HepG2 (cell line): ENCODE measurements around the gene MALT1. TPM values are rescaled to one million over a fixed set of nuclear protein-coding genes. Genes with fewer than 3 reads are reported as not detected.

Experiments used
- ATAC-seq: fragments of 200-7000 bp; cut with Tn5 transposase; 3 replicates; pipeline ENCODE4 v1.9.1; 2020; ENCODE audit warnings: mild to moderate bottlenecking, moderate library complexity
- BruUV-seq: library from RNA; stranded (reverse); fragments of 400-500 nt; replicated peaks from 2 replicates; lab custom pipeline; 2021; lab: Mats Ljungman, UMichigan
- CTCF ChIA-PET: fragments of 300-600 bp; formaldehyde crosslinking; extraction: SDS; loops from one replicate; lab custom pipeline; 2021; ENCODE audit warnings: low total read pairs, inconsistent platforms, low intra/inter-chr PET ratio; lab: Yijun Ruan, JAX
- POLR2A ChIA-PET: fragments of 350-600 bp; sonication (Branson Sonifier 250); formaldehyde crosslinking; loops from one replicate; lab custom pipeline; 2020; ENCODE audit warnings: antibody characterized with exemption, inconsistent platforms; lab: Yijun Ruan, JAX
- DNase-seq: peaks from one replicate; pipeline ENCODE4 v3.0.0-alpha.2; 2015; ENCODE audit warnings: low spot score
- FAIRE-seq: peaks from 3 replicates; lab custom pipeline; 2011; peaks lifted over from hg19 to GRCh38; lab: Jason Lieb, UNC
- H2AFZ ChIP-seq: one replicate; pipeline ENCODE4 v1.6.1; 2011; ENCODE audit warnings: low read length, inconsistent platforms
- H3K27ac ChIP-seq: fragments of 300-600 bp; 3 replicates; pipeline ENCODE4 v1.8.0; 2011; ENCODE audit warnings: mixed run types, mild to moderate bottlenecking, mixed read lengths, low read length, inconsistent platforms; ENCODE audit not compliant: insufficient read depth; ENCODE audit errors: extremely low read length
- H3K27me3 ChIP-seq, 2 experiments: fragments of 200-600 bp in 1 of 2; 2 replicates in 1 of 2; 3 replicates in 1 of 2; pipeline versions ENCODE4 v1.6.0 to v1.8.0; 2011; ENCODE audit warnings: low read length in 2 of 2, mild to moderate bottlenecking in 2 of 2, moderate library complexity in 2 of 2, inconsistent platforms in 1 of 2; ENCODE audit not compliant: insufficient read depth in 2 of 2, control insufficient read depth in 1 of 2
- H3K36me3 ChIP-seq, 2 experiments: fragments of 200-600 bp in 1 of 2; replicated peaks in 1 of 2; 2 replicates in 1 of 2; 3 replicates in 1 of 2; pipeline versions ENCODE4 v1.5.1 to v1.8.0; 2011; ENCODE audit warnings: low read length in 2 of 2, inconsistent platforms in 1 of 2; ENCODE audit not compliant: insufficient read depth in 2 of 2, control insufficient read depth in 1 of 2
- H3K4me1 ChIP-seq: 2 replicates; pipeline ENCODE4 v1.5.1; 2012; ENCODE audit warnings: low read length, inconsistent platforms; ENCODE audit not compliant: insufficient read depth
- H3K4me2 ChIP-seq: 2 replicates; pipeline ENCODE4 v1.6.0; 2011; ENCODE audit warnings: low read depth, low read length, inconsistent platforms
- H3K4me3 ChIP-seq, 3 experiments: fragments of 200-600 bp in 1 of 3; sonication (generic), shearing (Covaris generic) in 1 of 3; replicated peaks in 1 of 3; 2 replicates each; pipeline ENCODE4 v1.5.1; 2011 to 2016; ENCODE audit warnings: low read length in 3 of 3, inconsistent platforms in 2 of 3, low read depth in 2 of 3, mild to moderate bottlenecking in 2 of 3, control low read depth in 1 of 3, mixed read lengths in 1 of 3; ENCODE audit not compliant: insufficient read depth in 1 of 3
- H3K79me2 ChIP-seq: one replicate; pipeline ENCODE4 v1.6.1; 2011; ENCODE audit warnings: low read length, inconsistent platforms; ENCODE audit not compliant: insufficient read depth
- H3K9ac ChIP-seq: 2 replicates; pipeline ENCODE4 v1.6.0; 2011; ENCODE audit warnings: mild to moderate bottlenecking, low read depth, low read length, inconsistent platforms; ENCODE audit not compliant: insufficient read depth
- H3K9me3 ChIP-seq: 2 replicates; pipeline ENCODE4 v1.5.1; 2012; ENCODE audit warnings: mild to moderate bottlenecking, low read length
- H4K20me1 ChIP-seq: 2 replicates; pipeline ENCODE4 v1.6.0; 2011; ENCODE audit warnings: inconsistent platforms, mild to moderate bottlenecking, low read length, moderate library complexity; ENCODE audit not compliant: insufficient read depth
- CCAR2 ChIP-seq: fragments of 200-400 bp; formaldehyde crosslinking; optimal IDR thresholded peaks from 2 replicates; pipeline ENCODE3; 2018; ENCODE audit warnings: low read depth, mild to moderate bottlenecking, low read length, moderate library complexity
- IKZF4 ChIP-seq: sonication (generic); formaldehyde crosslinking; IDR thresholded peaks from 2 replicates; pipeline ENCODE4 v1.5.1; 2020; ENCODE audit warnings: borderline replicate concordance, mild to moderate bottlenecking, low read depth, missing genetic modification reagents; ENCODE audit errors: not compliant biosample characterization
- JUNB ChIP-seq: sonication (generic); formaldehyde crosslinking; IDR thresholded peaks from 2 replicates; pipeline ENCODE4 v1.8.0; 2022; ENCODE audit warnings: missing genetic modification reagents, mild to moderate bottlenecking, borderline replicate concordance
- KDM4B ChIP-seq: sonication (generic); formaldehyde crosslinking; IDR thresholded peaks from 2 replicates; pipeline ENCODE4 v1.4.0; 2020; ENCODE audit warnings: missing genetic modification reagents
- POLR2AphosphoS2 ChIP-seq: IDR thresholded peaks from 2 replicates; pipeline ENCODE4 v1.6.1; 2011; ENCODE audit warnings: low read depth, low read length, improper control_type of control experiment
- PPARG ChIP-seq: conservative IDR thresholded peaks from 2 replicates; pipeline ENCODE4 v1.6.1; 2016; ENCODE audit warnings: missing biosample characterization, missing genetic modification reagents
- TBL1XR1 ChIP-seq: fragments of 150-350 bp; IDR thresholded peaks from 2 replicates; pipeline ENCODE4 v1.6.1; 2014; ENCODE audit warnings: borderline replicate concordance, low read length; ENCODE audit not compliant: partially characterized antibody
- TBX3 ChIP-seq: fragments of 450-650 bp; IDR thresholded peaks from 2 replicates; pipeline ENCODE4 v1.6.1; 2017; ENCODE audit warnings: antibody characterized with exemption, mild to moderate bottlenecking, inconsistent platforms, borderline replicate concordance
- ZBTB26 ChIP-seq: IDR thresholded peaks from 2 replicates; pipeline ENCODE4 v1.6.1; 2016; ENCODE audit warnings: missing compliant biosample characterization, missing genetic modification reagents, borderline replicate concordance
- ZMYM2 ChIP-seq: sonication (generic); formaldehyde crosslinking; IDR thresholded peaks from 2 replicates; pipeline ENCODE4 v1.8.0; 2022; ENCODE audit warnings: mild to moderate bottlenecking, missing genetic modification reagents
- ZMYM3 ChIP-seq: sonication (generic); formaldehyde crosslinking; IDR thresholded peaks from 2 replicates; pipeline ENCODE4 v1.5.1; 2020; ENCODE audit warnings: mild to moderate bottlenecking, missing genetic modification reagents
- ZNF12 ChIP-seq: sonication (generic); formaldehyde crosslinking; IDR thresholded peaks from 2 replicates; pipeline ENCODE4 v1.5.0; 2020; ENCODE audit warnings: missing genetic modification reagents
- ZNF30 ChIP-seq: sonication (generic); formaldehyde crosslinking; IDR thresholded peaks from 2 replicates; pipeline ENCODE4 v1.5.0; 2020; ENCODE audit warnings: mild to moderate bottlenecking, missing genetic modification reagents
- ZNF432 ChIP-seq: sonication (generic); formaldehyde crosslinking; IDR thresholded peaks from 2 replicates; pipeline ENCODE4 v1.5.0; 2020; ENCODE audit warnings: missing genetic modification reagents, mild to moderate bottlenecking, borderline replicate concordance
- WGBS: methylation state at CpG from one replicate; pipeline ENCODE4 v1.1.6; 2017; ENCODE audit warnings: low lambda C conversion rate; 5-methylcytosine and 5-hydroxymethylcytosine counted together
- in situ Hi-C: cut with HindIII; loops from 2 replicates; pipeline ENCODE4 v1.10.0; 2017; ENCODE audit warnings: low pct_unique_long_range_greater_than_20kb; ENCODE audit not compliant: extremely low pct_ligation_motif_present
- intact Hi-C: fragments of 100-400 bp; cut with micrococcal nuclease; formaldehyde crosslinking; loops from one replicate; pipeline ENCODE4 v1.10.0; 2022; ENCODE audit not compliant: unreplicated experiment
- polyA plus RNA-seq, 8 experiments: library from polyadenylated mRNA; depleted of rRNA in 3 of 8; stranded (reverse) in 7 of 8; unstranded in 1 of 8; fragments of >200 nt; fragmentation: Illumina TruSeq in 4 of 8; extraction: Trizol in 4 of 8; gene quantifications; 2 replicates each; pipeline versions ENCODE4 v1.2.1 to v1.2.3, GENCODE V29; 2011 to 2016; ENCODE audit warnings: low read depth in 4 of 8, missing spikeins in 1 of 8, mixed read lengths in 1 of 8; ENCODE audit not compliant: insufficient read depth in 1 of 8
- total RNA-seq, 5 experiments: library from RNA; depleted of rRNA; stranded (reverse); fragments of >200 nt; fragmentation: Illumina TruSeq; extraction: Trizol; gene quantifications; 2 replicates each; pipeline ENCODE4 v1.2.3, GENCODE V29; 2016; ENCODE audit warnings: low read depth in 1 of 5
- TF ChIP-seq, protein P1 (sequence below): sonication (generic); formaldehyde crosslinking; IDR thresholded peaks from 2 replicates; pipeline ENCODE4 v1.8.1; 2023; ENCODE audit warnings: mild to moderate bottlenecking, missing genetic modification reagents
- TF ChIP-seq, protein P2 (sequence below): sonication (generic); formaldehyde crosslinking; IDR thresholded peaks from 2 replicates; pipeline ENCODE4 v1.4.0; 2020; ENCODE audit warnings: mild to moderate bottlenecking, missing genetic modification reagents

MALT1 gene
- total and polyA plus RNA-seq, 2 of the 13 experiments (the other 11 are each of a cell fraction or from before 2014, with no cell fraction given) = 43.9 to 89.0 TPM

- TF ChIP-seq CCAR2 = no peak
These were observed 24.9 kb upstream of the MALT1 start (continued) for GRCh38 chr18:58646334-58646862.

DNA sequence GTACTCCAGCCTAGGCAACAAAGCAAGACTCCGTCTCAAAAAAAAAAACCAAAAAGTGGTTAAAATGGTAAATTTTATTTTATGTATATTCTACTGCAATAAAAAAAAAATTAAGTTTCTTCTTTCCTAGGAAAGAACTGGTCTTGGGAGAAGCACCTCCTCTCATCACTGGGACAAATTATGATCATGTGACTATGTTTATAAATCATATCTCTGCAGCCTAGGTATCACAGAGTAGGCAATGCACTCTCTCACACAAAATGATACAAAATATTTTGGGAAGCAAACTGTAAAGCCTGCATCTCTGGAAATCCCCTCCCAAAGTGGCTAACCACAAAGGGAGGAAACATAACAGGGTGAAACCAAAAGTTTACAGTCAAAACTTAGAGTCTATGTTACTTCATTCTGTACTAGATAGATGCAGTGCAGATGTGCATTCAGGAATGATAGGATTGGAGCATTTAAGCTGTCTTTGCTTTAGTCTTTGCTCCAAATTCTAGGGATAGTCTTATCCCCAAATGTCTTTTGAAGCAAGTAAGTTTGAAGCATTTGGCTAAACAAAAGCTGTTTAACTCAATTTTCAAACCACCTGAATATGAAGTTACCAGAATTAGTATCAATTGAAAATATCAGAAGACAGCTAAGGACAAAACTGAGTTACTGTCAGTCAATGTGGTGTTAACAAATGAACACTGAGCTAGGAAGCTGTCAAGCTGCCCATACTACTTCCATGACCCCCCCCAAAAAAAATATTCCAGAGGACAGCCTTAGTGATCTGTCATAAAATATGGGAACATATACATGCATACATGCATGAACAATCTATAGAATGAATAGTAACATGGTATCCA is 21.1 kb upstream of the MALT1 start:
- BruUV-seq = no TSS peak
- ChIA-PET POLR2A (no interaction called here), CTCF (no interaction called here)
- ATAC-seq (no peak), FAIRE-seq (no peak), DNase-seq (no peak)
- no peaks in the 10 kb centered on the region for H4K20me1 ChIP-seq
- in situ Hi-C loops = loop anchor here (25.0 kb wide), 1 partner anchor 638 kb away; no protein-coding TSS in a partner anchor
- WGBS = 100% methylated on average over 1 of the region's 1 CpG
- H3K4me3 ChIP-seq = no peak overlapping the region
- peaks cover 0 to 1% of the 10 kb centered on the region in 2 experiments; a peak in 2 of 5 replicates for H3K27me3 ChIP-seq
- H3K9ac ChIP-seq = no peak overlapping the region
- no peaks in the 10 kb centered on the region for H3K79me2 ChIP-seq
- H3K36me3 ChIP-seq = no peaks in the 10 kb centered on the region
- H3K9me3 ChIP-seq = peaks cover 8% of the 10 kb centered on the region; the same call in 1 of the 2 replicates
- H2AFZ ChIP-seq = no peak overlapping the region
- intact Hi-C loops = no loop called here
- H3K4me1 ChIP-seq = peaks cover 15% of the 10 kb centered on the region
- no peak overlapping the region for H3K4me2 ChIP-seq
- no peak overlapping the region for H3K27ac ChIP-seq
- TF ChIP-seq, protein P1, sequence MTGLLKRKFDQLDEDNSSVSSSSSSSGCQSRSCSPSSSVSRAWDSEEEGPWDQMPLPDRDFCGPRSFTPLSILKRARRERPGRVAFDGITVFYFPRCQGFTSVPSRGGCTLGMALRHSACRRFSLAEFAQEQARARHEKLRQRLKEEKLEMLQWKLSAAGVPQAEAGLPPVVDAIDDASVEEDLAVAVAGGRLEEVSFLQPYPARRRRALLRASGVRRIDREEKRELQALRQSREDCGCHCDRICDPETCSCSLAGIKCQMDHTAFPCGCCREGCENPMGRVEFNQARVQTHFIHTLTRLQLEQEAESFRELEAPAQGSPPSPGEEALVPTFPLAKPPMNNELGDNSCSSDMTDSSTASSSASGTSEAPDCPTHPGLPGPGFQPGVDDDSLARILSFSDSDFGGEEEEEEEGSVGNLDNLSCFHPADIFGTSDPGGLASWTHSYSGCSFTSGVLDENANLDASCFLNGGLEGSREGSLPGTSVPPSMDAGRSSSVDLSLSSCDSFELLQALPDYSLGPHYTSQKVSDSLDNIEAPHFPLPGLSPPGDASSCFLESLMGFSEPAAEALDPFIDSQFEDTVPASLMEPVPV = no peak
- TF ChIP-seq KDM4B (CRISPR knock-in tag) = no peak
- TF ChIP-seq JUNB (CRISPR knock-in tag) = no peak
- TF ChIP-seq POLR2AphosphoS2 = no peak
- TF ChIP-seq ZNF432 (CRISPR knock-in tag) = no peak
- TF ChIP-seq PPARG (CRISPR knock-in tag) = no peak
- no peak for TF ChIP-seq ZMYM2 (CRISPR knock-in tag)
- TF ChIP-seq TBX3 = no peak
- no peak for TF ChIP-seq ZMYM3
- TF ChIP-seq, protein P2, sequence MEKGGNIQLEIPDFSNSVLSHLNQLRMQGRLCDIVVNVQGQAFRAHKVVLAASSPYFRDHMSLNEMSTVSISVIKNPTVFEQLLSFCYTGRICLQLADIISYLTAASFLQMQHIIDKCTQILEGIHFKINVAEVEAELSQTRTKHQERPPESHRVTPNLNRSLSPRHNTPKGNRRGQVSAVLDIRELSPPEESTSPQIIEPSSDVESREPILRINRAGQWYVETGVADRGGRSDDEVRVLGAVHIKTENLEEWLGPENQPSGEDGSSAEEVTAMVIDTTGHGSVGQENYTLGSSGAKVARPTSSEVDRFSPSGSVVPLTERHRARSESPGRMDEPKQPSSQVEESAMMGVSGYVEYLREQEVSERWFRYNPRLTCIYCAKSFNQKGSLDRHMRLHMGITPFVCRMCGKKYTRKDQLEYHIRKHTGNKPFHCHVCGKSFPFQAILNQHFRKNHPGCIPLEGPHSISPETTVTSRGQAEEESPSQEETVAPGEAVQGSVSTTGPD = no peak
- no peak for TF ChIP-seq ZBTB26
- no peak for TF ChIP-seq IKZF4 (CRISPR knock-in tag)
- TF ChIP-seq ZNF12 (CRISPR knock-in tag) = no peak
- TF ChIP-seq TBL1XR1 = no peak
- TF ChIP-seq ZNF30 (CRISPR knock-in tag) = no peak
